GM12892 (cell line): ENCODE measurements around the gene MYOF.

ENCODE experiments used
- POLR2A ChIP-seq: IDR thresholded peaks from 2 replicates; pipeline ENCODE4 v1.6.1; 2011; ENCODE audit warnings: low read depth, low read length, control low read depth
- TAF1 ChIP-seq: IDR thresholded peaks from 2 replicates; pipeline ENCODE4 v1.6.1; 2011; ENCODE audit warnings: low read depth, mild to moderate bottlenecking, control low read depth, low read length, borderline replicate concordance

- TF ChIP-seq TAF1: no peak
- no peak for TF ChIP-seq POLR2A
These were observed 443 bp downstream of the MYOF start for GRCh38 chr10:93481637-93482144.
